GM06990 (cell line): ENCODE data around the gene DGKI.

ENCODE experiments used
- DNase-seq: peaks from one replicate; pipeline ENCODE4 v3.0.0-alpha.2; 2011; ENCODE audit not compliant: insufficient read length; ENCODE audit errors: extremely low read depth
- H3K27me3 ChIP-seq: replicated peaks from 2 replicates; pipeline ENCODE4 v1.6.0; 2011; ENCODE audit warnings: low read length; ENCODE audit not compliant: control insufficient read depth, insufficient read depth
- H3K36me3 ChIP-seq: 2 replicates; pipeline ENCODE4 v1.5.1; 2011; ENCODE audit warnings: low read length; ENCODE audit not compliant: control insufficient read depth, insufficient read depth
- H3K4me3 ChIP-seq: replicated peaks from 2 replicates; pipeline ENCODE4 v1.5.1; 2011; ENCODE audit warnings: low read depth, mild to moderate bottlenecking, control low read depth, low read length
- CTCF ChIP-seq: IDR thresholded peaks from 2 replicates; pipeline ENCODE4 v1.5.1; 2011; ENCODE audit warnings: low read length, control low read depth, mild to moderate bottlenecking, inconsistent platforms; ENCODE audit not compliant: insufficient read depth, poor library complexity, severe bottlenecking

DGKI gene

GRCh38 chr7:137545059-137545716 is 301.6 kb downstream of the DGKI start:
- Histone ChIP-seq H3K27me3 (no peaks in the 10 kb centered on the region), H3K4me3 (no peak overlapping the region), H3K36me3 (no peaks in the 10 kb centered on the region)
- DNase-seq: no peak
- no peak for TF ChIP-seq CTCF

- TF ChIP-seq CTCF: no peak
- no peak for DNase-seq
- H3K36me3 ChIP-seq: no peaks in the 10 kb centered on the region
- H3K4me3 ChIP-seq: no peak overlapping the region
- no peaks in the 10 kb centered on the region for H3K27me3 ChIP-seq
These were observed 302.2 kb downstream of the DGKI start for GRCh38 chr7:137544453-137545058.

DNA sequence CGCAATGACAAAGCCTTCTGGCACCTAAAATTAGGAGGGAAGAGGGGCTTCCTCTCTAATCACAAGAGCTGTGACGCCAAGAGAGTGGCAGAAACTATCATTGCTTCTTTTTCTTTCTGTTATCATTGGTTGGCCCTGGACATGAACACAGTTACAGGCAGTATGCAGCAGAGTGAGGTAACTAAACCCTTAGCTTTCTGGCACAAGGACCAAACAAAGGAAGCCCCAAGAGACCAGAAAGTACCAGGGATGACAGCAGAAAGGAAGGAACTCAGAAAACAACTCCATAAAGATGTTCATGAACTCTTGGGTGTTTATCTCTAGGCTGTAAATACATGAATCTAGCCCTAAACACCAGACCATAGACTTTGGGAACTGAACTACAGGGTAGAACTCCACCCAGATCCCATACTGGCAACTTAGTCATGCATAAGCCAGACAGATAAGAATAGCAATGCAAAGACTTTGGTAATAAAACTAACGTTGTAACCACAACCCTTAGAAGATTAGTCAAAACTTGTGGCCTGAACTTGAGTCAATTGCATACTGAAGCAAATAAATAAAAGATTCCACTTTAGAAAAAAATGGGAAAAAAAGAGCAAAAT is 307.6 kb downstream of the DGKI start:
- Histone ChIP-seq H3K4me3 (no peak overlapping the region), H3K36me3 (no peaks in the 10 kb centered on the region), H3K27me3 (no peaks in the 10 kb centered on the region)
- TF ChIP-seq CTCF: no peak
- no peak for DNase-seq

- Histone ChIP-seq H3K36me3 (no peaks in the 10 kb centered on the region), H3K4me3 (no peak overlapping the region), H3K27me3 (no peaks in the 10 kb centered on the region)
- DNase-seq: no peak
- TF ChIP-seq CTCF: no peak
These were observed 308.4 kb downstream of the DGKI start for GRCh38 chr7:137538361-137538762.

- Histone ChIP-seq H3K27me3 (no peaks in the 10 kb centered on the region), H3K36me3 (no peaks in the 10 kb centered on the region), H3K4me3 (no peak overlapping the region)
- TF ChIP-seq CTCF: no peak
- no peak for DNase-seq
These were observed 311.2 kb downstream of the DGKI start for GRCh38 chr7:137535579-137535978.
